GM12864 (cell line): ENCODE results near the gene SLC26A4.

Experiments
- DNase-seq: peaks from one replicate; pipeline ENCODE4 v3.0.0-alpha.2; 2011; ENCODE audit warnings: low read depth
- H3K4me3 ChIP-seq: 2 replicates; pipeline ENCODE4 v1.5.1; 2011; ENCODE audit warnings: mild to moderate bottlenecking, low read depth, low read length, control low read depth
- CTCF ChIP-seq: IDR thresholded peaks from 2 replicates; pipeline ENCODE4 v1.5.1; 2011; ENCODE audit warnings: low read depth, mild to moderate bottlenecking, moderate library complexity, low read length, control low read depth, inconsistent platforms; ENCODE audit errors: missing control alignments

The SLC26A4 gene

GRCh38 chr7:107692501-107692900 lies 31.9 kb downstream of the SLC26A4 start:
- H3K4me3 ChIP-seq: no peak overlapping the region
- DNase-seq: no peak

GRCh38 chr7:107693396-107693795 lies 32.8 kb downstream of the SLC26A4 start:
- no peak for DNase-seq

More at GRCh38 chr7:107692501-107692900, 31.9 kb downstream of the SLC26A4 start:
- TF ChIP-seq CTCF: no peak

GRCh38 chr7:107694386-107694785 lies 33.8 kb downstream of the SLC26A4 start:
- no peak for DNase-seq
- no peak for TF ChIP-seq CTCF
- H3K4me3 ChIP-seq: no peak overlapping the region

More at GRCh38 chr7:107693396-107693795, 32.8 kb downstream of the SLC26A4 start:
- TF ChIP-seq CTCF: no peak
- no peak overlapping the region for H3K4me3 ChIP-seq

GRCh38 chr7:107696330-107696946 lies 35.8 kb downstream of the SLC26A4 start:
- DNase-seq: no peak
- TF ChIP-seq CTCF: no peak
- no peak overlapping the region for H3K4me3 ChIP-seq

GRCh38 chr7:107697321-107698049 lies 36.9 kb downstream of the SLC26A4 start:
- TF ChIP-seq CTCF: no peak
- no peak for DNase-seq
- H3K4me3 ChIP-seq: no peak overlapping the region

GRCh38 chr7:107700570-107700969 lies 39.9 kb downstream of the SLC26A4 start:
- no peak for DNase-seq
- no peak overlapping the region for H3K4me3 ChIP-seq
- TF ChIP-seq CTCF: no peak

GRCh38 chr7:107701191-107701590 lies 40.6 kb downstream of the SLC26A4 start:
- DNase-seq: no peak
- no peak for TF ChIP-seq CTCF

More at GRCh38 chr7:107701191-107701590, 40.6 kb downstream of the SLC26A4 start:
- H3K4me3 ChIP-seq: no peak overlapping the region
